ENCODE measurements around the gene KRTAP16-1. TPM values are rescaled to one million over a fixed set of nuclear protein-coding genes. Genes with fewer than 3 reads are reported as not detected.
"Not testable (repeated sequence)": the region's sequence is repeated elsewhere in the genome, so short reads cannot be mapped to it uniquely, and the experiment has no call there.

KRTAP16-1 gene
- total and polyA plus RNA-seq, 10 of the 15 experiments (the other 5 are each of a cell fraction or from before 2014, with no cell fraction given), result 0.23 TPM; not detected in 9

DNA sequence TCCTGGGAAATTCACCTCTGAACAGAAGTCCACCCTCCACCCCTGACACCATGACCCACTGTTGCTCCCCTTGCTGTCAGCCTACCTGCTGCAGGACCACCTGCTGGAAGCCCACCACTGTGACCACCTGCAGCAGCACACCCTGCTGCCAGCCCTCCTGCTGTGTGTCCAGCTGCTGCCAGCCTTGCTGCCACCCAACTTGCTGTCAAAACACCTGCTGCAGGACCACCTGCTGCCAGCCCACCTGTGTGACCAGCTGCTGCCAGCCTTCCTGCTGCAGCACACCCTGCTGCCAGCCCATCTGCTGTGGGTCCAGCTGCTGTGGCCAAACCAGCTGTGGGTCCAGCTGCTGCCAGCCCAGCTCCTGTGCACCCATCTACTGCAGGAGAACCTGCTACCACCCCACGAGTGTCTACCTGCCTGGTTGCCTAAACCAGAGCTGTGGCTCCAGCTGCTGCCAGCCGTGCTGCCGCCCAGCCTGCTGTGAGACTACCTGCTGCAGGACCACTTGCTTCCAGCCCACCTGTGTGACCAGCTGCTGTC, 33.4 kb downstream of the KRTAP16-1 start, which contains the start of gene KRTAP9-7:
KRTAP9-7 (plus strand) TSS at position 51 of the 543 bp plus-strand sequence; CDS start at position 51, 0 bp downstream.
- FAIRE-seq; CTCF ChIA-PET; H3K9me3 ChIP-seq (replicated peaks; ENCODE audit: control insufficient read depth, insufficient read depth, low read length); H3K4me1 ChIP-seq (ENCODE audit: control insufficient read depth, insufficient read depth, low read length); SMC1A ChIA-PET (ENCODE audit: uncharacterized antibody, unreplicated experiment); H3K9ac ChIP-seq (ENCODE audit: control insufficient read depth, insufficient read depth, low read length); H3K4me3 ChIP-seq; POLR2A ChIA-PET; H3K27me3 ChIP-seq (replicated peaks in 1 of 2; ENCODE audit: control insufficient read depth in 2 of 2, insufficient read depth in 2 of 2, low read length in 1 of 2); RAD21 ChIA-PET (ENCODE audit: unreplicated experiment); BruUV-seq (replicated peaks); H3K79me2 ChIP-seq (ENCODE audit: control insufficient read depth, insufficient read depth, low read length); H3K4me2 ChIP-seq (ENCODE audit: control insufficient read depth, insufficient read depth); in situ Hi-C loops (cut with MboI); H4K20me1 ChIP-seq (ENCODE audit: control insufficient read depth, insufficient read depth); DNase-seq (ENCODE audit: low read depth, low spot score); H3K27ac ChIP-seq (ENCODE audit: control insufficient read depth, insufficient read depth); H3K36me3 ChIP-seq (ENCODE audit: control insufficient read depth in 2 of 2, insufficient read depth in 2 of 2, low read length in 1 of 2); H2AFZ ChIP-seq (ENCODE audit: control insufficient read depth, low read depth, low read length); ATAC-seq; intact Hi-C loops (cut with micrococcal nuclease; ENCODE audit: unreplicated experiment): not testable (repeated sequence)
- 0% methylated on average over 3 of the region's 3 CpGs for WGBS (ENCODE audit: insufficient coverage, insufficient replicate concordance, low lambda C conversion rate, missing lambda C conversion rate)

DNA sequence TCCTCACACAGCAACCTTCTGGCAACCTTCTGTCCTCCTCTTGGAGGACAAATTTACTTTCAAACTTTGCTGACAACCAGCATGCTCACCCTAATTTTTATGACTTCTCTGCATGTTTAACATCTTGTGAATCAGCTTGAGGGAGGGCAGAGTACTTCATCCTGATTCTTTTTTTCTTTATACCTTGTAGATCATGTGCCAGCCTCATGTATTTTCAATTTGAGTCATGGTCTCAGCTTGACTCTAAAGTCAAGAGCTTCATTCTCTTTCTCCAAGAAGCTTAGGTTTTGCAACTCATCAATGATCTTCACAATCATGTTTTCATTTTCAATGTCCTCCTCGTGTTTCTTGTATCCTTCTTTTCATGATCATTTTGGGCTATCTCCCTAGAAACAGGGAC, 37.3 kb downstream of the KRTAP16-1 start:
- Histone ChIP-seq H2AFZ (ENCODE audit: control insufficient read depth, low read depth, low read length) (no peak overlapping the region), H3K4me1 (ENCODE audit: control insufficient read depth, insufficient read depth, low read length) (no peaks in the 10 kb centered on the region), H3K27me3 (replicated peaks in 1 of 2; ENCODE audit: control insufficient read depth in 2 of 2, insufficient read depth in 2 of 2, low read length in 1 of 2) (no peaks in the 10 kb centered on the region), H3K36me3 (ENCODE audit: control insufficient read depth in 2 of 2, insufficient read depth in 2 of 2, low read length in 1 of 2) (no peaks in the 10 kb centered on the region), H3K9ac (ENCODE audit: control insufficient read depth, insufficient read depth, low read length) (no peak overlapping the region), H3K27ac (ENCODE audit: control insufficient read depth, insufficient read depth) (no peak overlapping the region), H3K4me3 (no peak overlapping the region), H3K4me2 (ENCODE audit: control insufficient read depth, insufficient read depth) (no peak overlapping the region), H3K9me3 (replicated peaks; ENCODE audit: control insufficient read depth, insufficient read depth, low read length) (no peaks in the 10 kb centered on the region), H3K79me2 (ENCODE audit: control insufficient read depth, insufficient read depth, low read length) (no peaks in the 10 kb centered on the region), H4K20me1 (ENCODE audit: control insufficient read depth, insufficient read depth) (no peaks in the 10 kb centered on the region)
- RAD21 ChIA-PET (ENCODE audit: unreplicated experiment), result no interaction called here
- SMC1A ChIA-PET (ENCODE audit: uncharacterized antibody, unreplicated experiment), result no interaction called here
- POLR2A ChIA-PET, result no interaction called here
- FAIRE-seq (no peak), DNase-seq (ENCODE audit: low read depth, low spot score) (no peak), ATAC-seq (no peak)
- CTCF ChIA-PET, result no interaction called here
- intact Hi-C loops (cut with micrococcal nuclease; ENCODE audit: unreplicated experiment), result no loop called here
- WGBS (ENCODE audit: insufficient coverage, insufficient replicate concordance, low lambda C conversion rate, missing lambda C conversion rate), result no CpG with 5 or more reads among the region's 1 CpG
- no TSS peak for BruUV-seq (replicated peaks)
- in situ Hi-C loops (cut with MboI), result no loop called here
- TF ChIP-seq RBBP5 (conservative IDR thresholded peaks at IDR 0.05), result no peak
- TF ChIP-seq POU2F2 (IDR thresholded peaks at IDR 0.05; ENCODE audit: borderline replicate concordance, low read depth, low read length), result no peak
- no peak for TF ChIP-seq ETV6 (conservative IDR thresholded peaks at IDR 0.05 in 1 of 2, IDR thresholded peaks at IDR 0.05 in 1 of 2; ENCODE audit: borderline replicate concordance in 1 of 2, low read depth in 1 of 2)
- no peak for TF ChIP-seq TCF7 (IDR thresholded peaks at IDR 0.05; ENCODE audit: borderline replicate concordance)
- TF ChIP-seq, protein P1, sequence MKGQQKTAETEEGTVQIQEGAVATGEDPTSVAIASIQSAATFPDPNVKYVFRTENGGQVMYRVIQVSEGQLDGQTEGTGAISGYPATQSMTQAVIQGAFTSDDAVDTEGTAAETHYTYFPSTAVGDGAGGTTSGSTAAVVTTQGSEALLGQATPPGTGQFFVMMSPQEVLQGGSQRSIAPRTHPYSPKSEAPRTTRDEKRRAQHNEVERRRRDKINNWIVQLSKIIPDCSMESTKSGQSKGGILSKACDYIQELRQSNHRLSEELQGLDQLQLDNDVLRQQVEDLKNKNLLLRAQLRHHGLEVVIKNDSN (IDR thresholded peaks at IDR 0.05; ENCODE audit: borderline replicate concordance, extremely low read length, insufficient read depth, low read depth, low read length), result no peak
- no peak for TF ChIP-seq ZBED1 (IDR thresholded peaks at IDR 0.05; ENCODE audit: borderline replicate concordance)
- TF ChIP-seq, protein P2, sequence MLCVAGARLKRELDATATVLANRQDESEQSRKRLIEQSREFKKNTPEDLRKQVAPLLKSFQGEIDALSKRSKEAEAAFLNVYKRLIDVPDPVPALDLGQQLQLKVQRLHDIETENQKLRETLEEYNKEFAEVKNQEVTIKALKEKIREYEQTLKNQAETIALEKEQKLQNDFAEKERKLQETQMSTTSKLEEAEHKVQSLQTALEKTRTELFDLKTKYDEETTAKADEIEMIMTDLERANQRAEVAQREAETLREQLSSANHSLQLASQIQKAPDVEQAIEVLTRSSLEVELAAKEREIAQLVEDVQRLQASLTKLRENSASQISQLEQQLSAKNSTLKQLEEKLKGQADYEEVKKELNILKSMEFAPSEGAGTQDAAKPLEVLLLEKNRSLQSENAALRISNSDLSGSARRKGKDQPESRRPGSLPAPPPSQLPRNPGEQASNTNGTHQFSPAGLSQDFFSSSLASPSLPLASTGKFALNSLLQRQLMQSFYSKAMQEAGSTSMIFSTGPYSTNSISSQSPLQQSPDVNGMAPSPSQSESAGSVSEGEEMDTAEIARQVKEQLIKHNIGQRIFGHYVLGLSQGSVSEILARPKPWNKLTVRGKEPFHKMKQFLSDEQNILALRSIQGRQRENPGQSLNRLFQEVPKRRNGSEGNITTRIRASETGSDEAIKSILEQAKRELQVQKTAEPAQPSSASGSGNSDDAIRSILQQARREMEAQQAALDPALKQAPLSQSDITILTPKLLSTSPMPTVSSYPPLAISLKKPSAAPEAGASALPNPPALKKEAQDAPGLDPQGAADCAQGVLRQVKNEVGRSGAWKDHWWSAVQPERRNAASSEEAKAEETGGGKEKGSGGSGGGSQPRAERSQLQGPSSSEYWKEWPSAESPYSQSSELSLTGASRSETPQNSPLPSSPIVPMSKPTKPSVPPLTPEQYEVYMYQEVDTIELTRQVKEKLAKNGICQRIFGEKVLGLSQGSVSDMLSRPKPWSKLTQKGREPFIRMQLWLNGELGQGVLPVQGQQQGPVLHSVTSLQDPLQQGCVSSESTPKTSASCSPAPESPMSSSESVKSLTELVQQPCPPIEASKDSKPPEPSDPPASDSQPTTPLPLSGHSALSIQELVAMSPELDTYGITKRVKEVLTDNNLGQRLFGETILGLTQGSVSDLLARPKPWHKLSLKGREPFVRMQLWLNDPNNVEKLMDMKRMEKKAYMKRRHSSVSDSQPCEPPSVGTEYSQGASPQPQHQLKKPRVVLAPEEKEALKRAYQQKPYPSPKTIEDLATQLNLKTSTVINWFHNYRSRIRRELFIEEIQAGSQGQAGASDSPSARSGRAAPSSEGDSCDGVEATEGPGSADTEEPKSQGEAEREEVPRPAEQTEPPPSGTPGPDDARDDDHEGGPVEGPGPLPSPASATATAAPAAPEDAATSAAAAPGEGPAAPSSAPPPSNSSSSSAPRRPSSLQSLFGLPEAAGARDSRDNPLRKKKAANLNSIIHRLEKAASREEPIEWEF (IDR thresholded peaks at IDR 0.05; ENCODE audit: insufficient replicate concordance, low read depth, low read length), result no peak
- TF ChIP-seq, protein P3, sequence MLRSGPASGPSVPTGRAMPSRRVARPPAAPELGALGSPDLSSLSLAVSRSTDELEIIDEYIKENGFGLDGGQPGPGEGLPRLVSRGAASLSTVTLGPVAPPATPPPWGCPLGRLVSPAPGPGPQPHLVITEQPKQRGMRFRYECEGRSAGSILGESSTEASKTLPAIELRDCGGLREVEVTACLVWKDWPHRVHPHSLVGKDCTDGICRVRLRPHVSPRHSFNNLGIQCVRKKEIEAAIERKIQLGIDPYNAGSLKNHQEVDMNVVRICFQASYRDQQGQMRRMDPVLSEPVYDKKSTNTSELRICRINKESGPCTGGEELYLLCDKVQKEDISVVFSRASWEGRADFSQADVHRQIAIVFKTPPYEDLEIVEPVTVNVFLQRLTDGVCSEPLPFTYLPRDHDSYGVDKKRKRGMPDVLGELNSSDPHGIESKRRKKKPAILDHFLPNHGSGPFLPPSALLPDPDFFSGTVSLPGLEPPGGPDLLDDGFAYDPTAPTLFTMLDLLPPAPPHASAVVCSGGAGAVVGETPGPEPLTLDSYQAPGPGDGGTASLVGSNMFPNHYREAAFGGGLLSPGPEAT (IDR thresholded peaks at IDR 0.05; ENCODE audit: low read depth), result no peak
- no peak for TF ChIP-seq RCOR1 (conservative IDR thresholded peaks at IDR 0.05; ENCODE audit: low read depth, low read length)
